Ishikawa (cell line): ENCODE results near the gene HCK.

ENCODE experiments used
- CEBPB ChIP-seq: IDR thresholded peaks from 2 replicates; pipeline ENCODE4 v1.6.1; 2012
- CREB1 ChIP-seq: IDR thresholded peaks from 2 replicates; pipeline ENCODE4 v1.6.1; 2012; ENCODE audit warnings: low read depth
- EGR1 ChIP-seq: IDR thresholded peaks from 2 replicates; pipeline ENCODE4 v1.6.1; 2012
- EP300 ChIP-seq: IDR thresholded peaks from 2 replicates; pipeline ENCODE4 v1.6.1; 2012; ENCODE audit warnings: borderline replicate concordance
- FOXM1 ChIP-seq: IDR thresholded peaks from 2 replicates; pipeline ENCODE4 v1.6.1; 2012; ENCODE audit warnings: low read depth, borderline replicate concordance
- NFIC ChIP-seq: IDR thresholded peaks from 2 replicates; pipeline ENCODE4 v1.6.1; 2012
- RAD21 ChIP-seq: IDR thresholded peaks from 2 replicates; pipeline ENCODE4 v1.6.1; 2012; ENCODE audit warnings: low read depth
- TAF1 ChIP-seq: IDR thresholded peaks from 2 replicates; pipeline ENCODE4 v1.6.1; 2012; ENCODE audit warnings: low read depth, mild to moderate bottlenecking
- TCF12 ChIP-seq: IDR thresholded peaks from 2 replicates; pipeline ENCODE4 v1.6.1; 2012; ENCODE audit warnings: low read depth
- TEAD4 ChIP-seq: IDR thresholded peaks from 2 replicates; pipeline ENCODE4 v1.6.1; 2012
- YY1 ChIP-seq: IDR thresholded peaks from 2 replicates; pipeline ENCODE4 v1.6.1; 2012; ENCODE audit warnings: low read depth
- ZBTB7A ChIP-seq: IDR thresholded peaks from 2 replicates; pipeline ENCODE4 v1.6.1; 2012; ENCODE audit warnings: low read depth
- TF ChIP-seq, protein P1 (sequence below): IDR thresholded peaks from 2 replicates; pipeline ENCODE4 v1.6.1; 2012; ENCODE audit warnings: low read depth, mild to moderate bottlenecking
- TF ChIP-seq, protein P2 (sequence below): IDR thresholded peaks from 2 replicates; pipeline ENCODE4 v1.6.1; 2012
- TF ChIP-seq, protein P3 (sequence below): IDR thresholded peaks from 2 replicates; pipeline ENCODE4 v1.6.1; 2012

HCK gene

DNA sequence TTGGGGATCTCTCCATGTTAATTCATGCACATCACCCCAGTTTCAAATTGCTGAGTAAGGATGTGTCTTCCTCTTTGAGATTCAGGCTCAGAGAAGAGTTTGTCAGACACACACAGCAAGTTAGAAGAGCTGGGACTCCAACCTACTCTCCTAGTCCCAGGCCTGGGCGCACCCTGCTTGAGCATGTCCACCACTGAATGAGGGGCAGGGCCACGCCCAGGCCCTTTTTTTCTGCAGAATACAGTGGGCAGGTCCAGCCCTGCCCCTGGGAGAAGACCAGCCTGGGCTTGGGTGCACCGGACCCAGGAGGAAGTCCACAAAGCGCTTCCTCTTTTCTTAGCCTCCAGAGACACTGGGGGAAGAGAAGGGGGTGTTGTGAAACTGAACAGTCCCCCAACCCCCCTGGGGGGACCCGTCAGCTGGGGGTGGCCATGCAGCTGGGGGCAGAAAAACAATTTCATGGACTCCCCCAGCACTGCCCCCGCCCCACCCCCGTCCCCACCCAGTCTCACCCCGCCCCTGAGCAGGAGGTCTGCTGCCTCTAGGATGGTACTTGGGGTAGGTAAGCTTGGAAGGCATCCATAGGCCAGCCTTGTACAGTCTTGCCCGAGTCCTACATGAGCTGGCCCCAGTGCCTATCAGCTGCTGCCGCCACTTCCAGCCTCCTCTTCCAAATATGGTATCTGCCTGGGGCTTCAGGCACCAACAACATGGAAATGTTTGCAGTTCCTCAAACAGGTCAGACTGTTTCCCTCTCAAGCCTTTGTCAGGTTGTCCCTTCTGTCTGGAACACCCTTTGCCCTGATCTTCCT is 11.7 kb upstream of the HCK start:
- no peak for TF ChIP-seq EGR1

DNA sequence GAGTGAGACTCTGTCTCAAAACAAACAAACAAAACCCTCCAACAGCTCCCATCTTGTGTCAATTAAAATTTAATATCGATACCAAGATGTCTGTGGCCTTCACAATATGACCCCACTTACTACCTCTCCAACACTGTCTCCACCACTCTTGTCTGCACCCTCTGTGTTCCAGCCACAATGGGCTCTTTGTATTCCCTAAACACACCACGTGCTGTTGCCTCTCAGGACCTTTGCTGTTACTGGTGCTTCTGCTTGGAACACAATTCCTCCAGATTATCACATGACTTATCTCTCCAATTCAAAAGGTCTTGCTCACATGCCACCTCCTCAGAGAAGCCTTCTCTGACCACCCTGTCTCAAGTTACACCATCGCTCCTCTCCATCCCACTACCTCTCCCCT is 6.0 kb upstream of the HCK start:
- TF ChIP-seq TCF12 = no peak
- no peak for TF ChIP-seq NFIC
- TF ChIP-seq, protein P1, sequence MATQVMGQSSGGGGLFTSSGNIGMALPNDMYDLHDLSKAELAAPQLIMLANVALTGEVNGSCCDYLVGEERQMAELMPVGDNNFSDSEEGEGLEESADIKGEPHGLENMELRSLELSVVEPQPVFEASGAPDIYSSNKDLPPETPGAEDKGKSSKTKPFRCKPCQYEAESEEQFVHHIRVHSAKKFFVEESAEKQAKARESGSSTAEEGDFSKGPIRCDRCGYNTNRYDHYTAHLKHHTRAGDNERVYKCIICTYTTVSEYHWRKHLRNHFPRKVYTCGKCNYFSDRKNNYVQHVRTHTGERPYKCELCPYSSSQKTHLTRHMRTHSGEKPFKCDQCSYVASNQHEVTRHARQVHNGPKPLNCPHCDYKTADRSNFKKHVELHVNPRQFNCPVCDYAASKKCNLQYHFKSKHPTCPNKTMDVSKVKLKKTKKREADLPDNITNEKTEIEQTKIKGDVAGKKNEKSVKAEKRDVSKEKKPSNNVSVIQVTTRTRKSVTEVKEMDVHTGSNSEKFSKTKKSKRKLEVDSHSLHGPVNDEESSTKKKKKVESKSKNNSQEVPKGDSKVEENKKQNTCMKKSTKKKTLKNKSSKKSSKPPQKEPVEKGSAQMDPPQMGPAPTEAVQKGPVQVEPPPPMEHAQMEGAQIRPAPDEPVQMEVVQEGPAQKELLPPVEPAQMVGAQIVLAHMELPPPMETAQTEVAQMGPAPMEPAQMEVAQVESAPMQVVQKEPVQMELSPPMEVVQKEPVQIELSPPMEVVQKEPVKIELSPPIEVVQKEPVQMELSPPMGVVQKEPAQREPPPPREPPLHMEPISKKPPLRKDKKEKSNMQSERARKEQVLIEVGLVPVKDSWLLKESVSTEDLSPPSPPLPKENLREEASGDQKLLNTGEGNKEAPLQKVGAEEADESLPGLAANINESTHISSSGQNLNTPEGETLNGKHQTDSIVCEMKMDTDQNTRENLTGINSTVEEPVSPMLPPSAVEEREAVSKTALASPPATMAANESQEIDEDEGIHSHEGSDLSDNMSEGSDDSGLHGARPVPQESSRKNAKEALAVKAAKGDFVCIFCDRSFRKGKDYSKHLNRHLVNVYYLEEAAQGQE = no peak
- TF ChIP-seq, protein P2, sequence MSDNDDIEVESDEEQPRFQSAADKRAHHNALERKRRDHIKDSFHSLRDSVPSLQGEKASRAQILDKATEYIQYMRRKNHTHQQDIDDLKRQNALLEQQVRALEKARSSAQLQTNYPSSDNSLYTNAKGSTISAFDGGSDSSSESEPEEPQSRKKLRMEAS = no peak
- TF ChIP-seq, protein P3, sequence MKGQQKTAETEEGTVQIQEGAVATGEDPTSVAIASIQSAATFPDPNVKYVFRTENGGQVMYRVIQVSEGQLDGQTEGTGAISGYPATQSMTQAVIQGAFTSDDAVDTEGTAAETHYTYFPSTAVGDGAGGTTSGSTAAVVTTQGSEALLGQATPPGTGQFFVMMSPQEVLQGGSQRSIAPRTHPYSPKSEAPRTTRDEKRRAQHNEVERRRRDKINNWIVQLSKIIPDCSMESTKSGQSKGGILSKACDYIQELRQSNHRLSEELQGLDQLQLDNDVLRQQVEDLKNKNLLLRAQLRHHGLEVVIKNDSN = no peak
- TF ChIP-seq RAD21 = no peak
- no peak for TF ChIP-seq CEBPB
- no peak for TF ChIP-seq FOXM1
- no peak for TF ChIP-seq EGR1
- TF ChIP-seq ZBTB7A = no peak
- no peak for TF ChIP-seq EP300
- no peak for TF ChIP-seq CREB1
- TF ChIP-seq TAF1 = no peak
- no peak for TF ChIP-seq YY1
- TF ChIP-seq TEAD4 = no peak

DNA sequence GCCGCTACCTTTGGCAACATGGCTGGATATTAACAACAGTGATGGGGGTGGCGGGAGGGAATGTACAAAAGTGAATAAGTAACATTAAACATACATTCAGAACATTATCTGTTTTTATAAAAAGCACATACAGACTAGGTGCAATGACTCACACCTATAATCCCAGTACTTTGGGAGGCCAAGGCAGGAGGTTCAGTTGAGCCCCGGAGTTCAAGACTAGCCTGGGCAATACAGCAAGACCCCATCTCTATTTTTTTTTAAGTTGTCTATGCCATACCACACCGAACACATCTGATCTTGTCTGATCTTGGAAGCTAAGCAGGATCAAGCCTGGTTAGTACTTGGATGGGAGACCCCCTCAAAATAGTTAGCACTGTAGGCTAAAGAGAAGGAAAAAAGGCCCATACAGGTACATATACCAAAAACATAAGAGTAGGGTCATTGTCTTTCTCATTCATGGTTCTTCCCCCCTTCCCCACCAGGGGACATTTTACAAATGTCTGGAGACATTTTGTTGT is 1.7 kb upstream of the HCK start:
- TF ChIP-seq, protein P1 = no peak
- TF ChIP-seq CREB1 (no peak), ZBTB7A (no peak), TAF1 (no peak), TCF12 (no peak), NFIC (no peak), TEAD4 (no peak), EP300 (no peak), FOXM1 (no peak), CEBPB (no peak), YY1 (no peak), RAD21 (no peak), EGR1 (no peak)
- TF ChIP-seq, protein P3 = no peak
- TF ChIP-seq, protein P2 = no peak

DNA sequence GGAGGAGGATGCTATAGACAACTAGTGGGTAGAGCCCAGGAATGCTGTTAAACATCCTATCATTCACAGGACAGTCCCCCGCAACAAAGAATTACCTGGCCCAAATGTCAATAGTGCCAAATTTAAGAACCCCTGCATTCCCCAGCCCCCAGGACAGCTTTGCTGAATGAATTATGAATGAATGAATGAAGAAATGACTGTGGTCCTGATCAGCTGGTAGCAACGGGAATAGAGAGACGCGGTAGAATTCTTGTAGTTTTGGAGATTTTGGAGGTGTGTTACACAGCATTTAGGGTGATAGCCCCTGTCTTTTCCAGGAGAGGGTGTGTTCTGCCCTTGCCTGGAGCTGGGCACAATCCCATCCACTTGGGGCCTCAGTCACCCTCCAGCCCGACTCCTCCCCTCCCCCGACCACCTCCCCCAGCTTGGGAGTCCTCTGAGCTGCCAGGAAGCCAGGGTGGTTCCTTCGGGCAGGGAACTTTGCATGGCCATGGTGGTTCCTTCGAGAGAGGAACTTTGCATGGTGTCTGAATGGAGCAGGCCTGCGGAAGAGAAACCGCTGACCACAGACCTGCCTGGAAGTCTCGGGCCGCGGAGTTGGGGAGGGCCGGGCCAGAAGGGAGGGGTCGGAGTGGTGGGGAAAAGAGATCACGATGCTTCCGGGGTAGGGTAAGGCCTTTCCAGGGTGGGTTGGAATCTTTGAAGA is 1.0 kb upstream of the HCK start:
- TF ChIP-seq, protein P1 = no peak
- TF ChIP-seq EGR1 = no peak
- TF ChIP-seq TAF1 = no peak
- TF ChIP-seq RAD21 = no peak
- TF ChIP-seq, protein P3 = no peak
- no peak for TF ChIP-seq YY1
- no peak for TF ChIP-seq FOXM1
- TF ChIP-seq TEAD4 = no peak
- no peak for TF ChIP-seq ZBTB7A
- no peak for TF ChIP-seq CREB1
- no peak for TF ChIP-seq NFIC
- no peak for TF ChIP-seq TCF12
- no peak for TF ChIP-seq CEBPB
- TF ChIP-seq, protein P2 = no peak
- no peak for TF ChIP-seq EP300
